ENCODE measurements around the gene ADAT2. TPM values are rescaled to one million over a fixed set of nuclear protein-coding genes. Genes with fewer than 3 reads are reported as not detected.
A peak's percentile ranks its signal among the peaks of the same experiment; 100 is the strongest.

ADAT2 gene
- total and polyA plus RNA-seq, 10 of the 15 experiments (the other 5 are each of a cell fraction or from before 2014, with no cell fraction given) = 7.8 to 38.6 (median 17.3) TPM

- TF ChIP-seq PRDM15 (CRISPR knock-in tag; IDR thresholded peaks at IDR 0.05) (no peak), TCF7 (IDR thresholded peaks at IDR 0.05; ENCODE audit: borderline replicate concordance) (no peak), STAT1 (conservative IDR thresholded peaks at IDR 0.05) (no peak), ZBED1 (IDR thresholded peaks at IDR 0.05; ENCODE audit: borderline replicate concordance) (no peak), ESRRA (IDR thresholded peaks at IDR 0.05; ENCODE audit: low read length) (no peak), NFIC (IDR thresholded peaks at IDR 0.05; ENCODE audit: low read depth, low read length) (0 out of 2 replicates have a peak, but pooled peaks have one; percentile 40), ZSCAN29 (IDR thresholded peaks at IDR 0.05) (no peak), RAD51 (IDR thresholded peaks at IDR 0.05) (no peak), HDAC6 (IDR thresholded peaks at IDR 0.05; ENCODE audit: unreplicated experiment) (no peak), SMAD5 (IDR thresholded peaks at IDR 0.05; ENCODE audit: low read depth) (no peak), KDM1A (IDR thresholded peaks at IDR 0.05; ENCODE audit: borderline replicate concordance) (no peak), NFYB (IDR thresholded peaks at IDR 0.05; ENCODE audit: insufficient read depth, low read depth, low read length) (no peak), TAF1 (IDR thresholded peaks at IDR 0.05; ENCODE audit: borderline replicate concordance, low read depth, low read length) (no peak), KLF5 (IDR thresholded peaks at IDR 0.05; ENCODE audit: partially characterized antibody) (no peak), ASH2L (IDR thresholded peaks at IDR 0.05; ENCODE audit: borderline replicate concordance, low read depth) (no peak), CBX5 (IDR thresholded peaks at IDR 0.05; ENCODE audit: low read depth) (peak; percentile 29; the same call in 1 of the 2 replicates), CBX3 (IDR thresholded peaks at IDR 0.05; ENCODE audit: borderline replicate concordance, low read depth) (no peak), TCF12 (IDR thresholded peaks at IDR 0.05; ENCODE audit: low read depth, low read length) (no peak), ETV6 (conservative IDR thresholded peaks at IDR 0.05 in 1 of 2, IDR thresholded peaks at IDR 0.05 in 1 of 2; ENCODE audit: borderline replicate concordance in 1 of 2, low read depth in 1 of 2) (no peak), FOXM1 (IDR thresholded peaks at IDR 0.05; ENCODE audit: low read depth, low read length) (0 out of 2 replicates have a peak, but pooled peaks have one; percentile 28), CREB1 (IDR thresholded peaks at IDR 0.05; ENCODE audit: low read depth) (no peak), EP300 (IDR thresholded peaks at IDR 0.05; ENCODE audit: borderline replicate concordance in 1 of 2, control insufficient read depth in 1 of 2, low read depth in 2 of 2, low read length in 2 of 2) (peak in 1 of 2 experiments; percentile 19; a peak in 1 of 4 replicates), RELA (IDR thresholded peaks at IDR 0.05; ENCODE audit: borderline replicate concordance, partially characterized antibody) (no peak)
- TF ChIP-seq, protein P1, sequence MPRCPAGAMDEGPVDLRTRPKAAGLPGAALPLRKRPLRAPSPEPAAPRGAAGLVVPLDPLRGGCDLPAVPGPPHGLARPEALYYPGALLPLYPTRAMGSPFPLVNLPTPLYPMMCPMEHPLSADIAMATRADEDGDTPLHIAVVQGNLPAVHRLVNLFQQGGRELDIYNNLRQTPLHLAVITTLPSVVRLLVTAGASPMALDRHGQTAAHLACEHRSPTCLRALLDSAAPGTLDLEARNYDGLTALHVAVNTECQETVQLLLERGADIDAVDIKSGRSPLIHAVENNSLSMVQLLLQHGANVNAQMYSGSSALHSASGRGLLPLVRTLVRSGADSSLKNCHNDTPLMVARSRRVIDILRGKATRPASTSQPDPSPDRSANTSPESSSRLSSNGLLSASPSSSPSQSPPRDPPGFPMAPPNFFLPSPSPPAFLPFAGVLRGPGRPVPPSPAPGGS (IDR thresholded peaks at IDR 0.05; ENCODE audit: borderline replicate concordance, insufficient read depth, low read depth, low read length, poor library complexity, severe bottlenecking) = no peak
- TF ChIP-seq, protein P2, sequence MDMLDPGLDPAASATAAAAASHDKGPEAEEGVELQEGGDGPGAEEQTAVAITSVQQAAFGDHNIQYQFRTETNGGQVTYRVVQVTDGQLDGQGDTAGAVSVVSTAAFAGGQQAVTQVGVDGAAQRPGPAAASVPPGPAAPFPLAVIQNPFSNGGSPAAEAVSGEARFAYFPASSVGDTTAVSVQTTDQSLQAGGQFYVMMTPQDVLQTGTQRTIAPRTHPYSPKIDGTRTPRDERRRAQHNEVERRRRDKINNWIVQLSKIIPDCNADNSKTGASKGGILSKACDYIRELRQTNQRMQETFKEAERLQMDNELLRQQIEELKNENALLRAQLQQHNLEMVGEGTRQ (IDR thresholded peaks at IDR 0.05; ENCODE audit: borderline replicate concordance, low read depth, low read length) = no peak
These were observed 43.8 kb downstream of the ADAT2 start (continued) for GRCh38 chr6:143406673-143407072.

Data from GM12878 (cell line).